GM23338 (cell line): ENCODE measurements around the gene H1-8.

Experiments
- CTCF ChIP-seq, 2 experiments: fragments of 200-600 bp in 1 of 2; sonication (generic) in 1 of 2; conservative IDR thresholded peaks; 2 replicates each; pipeline versions ENCODE4 v1.5.1 to v1.6.1; 2016 to 2017; ENCODE audit warnings: antibody characterized with exemption in 2 of 2, low read depth in 2 of 2, mild to moderate bottlenecking in 2 of 2, moderate library complexity in 1 of 2
- POLR2AphosphoS5 ChIP-seq: IDR thresholded peaks from 2 replicates; pipeline ENCODE4 v1.6.1; 2016; ENCODE audit warnings: antibody characterized with exemption, low read depth
- REST ChIP-seq: IDR thresholded peaks from one replicate; pipeline ENCODE4 v1.6.1; 2018; ENCODE audit warnings: antibody characterized with exemption; ENCODE audit not compliant: unreplicated experiment

- TF ChIP-seq CTCF (conservative IDR thresholded peaks at IDR 0.05; ENCODE audit: low read depth in 2 of 2), result no peak
- no peak for TF ChIP-seq POLR2AphosphoS5
- no peak for TF ChIP-seq REST
Observed at GRCh38 chr3:129558081-129558771, 15.3 kb downstream of the H1-8 start.
